HG03159 (cell line): Measurements from ENCODE around the gene USP3.
A peak's percentile ranks its signal among the peaks of the same experiment; 100 is the strongest.

ENCODE experiments used
- ATAC-seq: cut with Tn5 transposase; IDR thresholded peaks from one replicate; pipeline ENCODE4 v1.9.1; 2021; ENCODE audit warnings: mild to moderate bottlenecking, moderate library complexity; ENCODE audit not compliant: unreplicated experiment

USP3 gene

GRCh38 chr15:63504247-63504978, at the start of gene USP3:
TSS of gene USP3 (plus strand) at chr15:63504593. CDS start at chr15:63504740, 147 bp downstream.
- peak; percentile 39 for ATAC-seq

- no peak for ATAC-seq
These were observed 48.1 kb upstream of the USP3 start for GRCh38 chr15:63456258-63456657.

- no peak for ATAC-seq
These were observed 47.0 kb upstream of the USP3 start for GRCh38 chr15:63457379-63457778.

- no peak for ATAC-seq
These were observed 46.4 kb upstream of the USP3 start for GRCh38 chr15:63458026-63458425.

GRCh38 chr15:63458794-63459395, 45.5 kb upstream of the USP3 start:
- no peak for ATAC-seq

GRCh38 chr15:63460210-63461155, 43.9 kb upstream of the USP3 start:
- no peak for ATAC-seq

GRCh38 chr15:63461230-63461985, 43.0 kb upstream of the USP3 start:
- ATAC-seq = no peak

- ATAC-seq = no peak
These were observed 42.3 kb upstream of the USP3 start for GRCh38 chr15:63462088-63462487.

GRCh38 chr15:63463036-63463435, 41.4 kb upstream of the USP3 start:
- ATAC-seq = no peak

GRCh38 chr15:63463793-63464192, 40.6 kb upstream of the USP3 start:
- ATAC-seq = no peak

GRCh38 chr15:63465104-63465503, 39.3 kb upstream of the USP3 start:
- ATAC-seq = no peak

- no peak for ATAC-seq
These were observed 37.8 kb upstream of the USP3 start for GRCh38 chr15:63466378-63467192.

GRCh38 chr15:63469190-63469589, 35.2 kb upstream of the USP3 start:
- ATAC-seq = no peak

GRCh38 chr15:63469984-63470383, 34.4 kb upstream of the USP3 start:
- no peak for ATAC-seq

GRCh38 chr15:63473007-63473748, 31.2 kb upstream of the USP3 start:
- peak; percentile 31 for ATAC-seq

- peak; percentile 10 for ATAC-seq
These were observed 30.7 kb upstream of the USP3 start for GRCh38 chr15:63473749-63473998.

- ATAC-seq = peak; percentile 51
These were observed 30.2 kb upstream of the USP3 start for GRCh38 chr15:63473999-63474809.

- peak; percentile 50 for ATAC-seq
These were observed 29.5 kb upstream of the USP3 start for GRCh38 chr15:63474810-63475316.
